GM23338 (cell line): ENCODE measurements around the gene CTNNA2. TPM values are rescaled to one million over a fixed set of nuclear protein-coding genes. Genes with fewer than 3 reads are reported as not detected.

Experiments used
- ATAC-seq: fragments of 200-7000 bp; cut with Tn5 transposase; 3 replicates; pipeline ENCODE4 v1.9.1; 2020
- DNase-seq: peaks from one replicate; pipeline ENCODE4 v3.0.0-alpha.2; 2015; ENCODE audit warnings: low spot score
- H2AFZ ChIP-seq: fragments of 200-600 bp; sonication (generic); 2 replicates; pipeline ENCODE4 v1.8.0; 2016; ENCODE audit warnings: antibody characterized with exemption, mild to moderate bottlenecking, moderate library complexity
- H3F3A ChIP-seq: fragments of 200-600 bp; sonication (generic); replicated peaks from 2 replicates; pipeline ENCODE4 v1.8.0; 2017; ENCODE audit warnings: antibody characterized with exemption, mixed run types, low read depth
- H3K27ac ChIP-seq: fragments of 200-600 bp; sonication (generic); 2 replicates; pipeline ENCODE4 v1.6.1; 2016; ENCODE audit warnings: low read depth
- H3K27me3 ChIP-seq: fragments of 200-600 bp; sonication (generic); 2 replicates; pipeline ENCODE4 v1.8.0; 2016; ENCODE audit warnings: mild to moderate bottlenecking, mixed run types, moderate library complexity; ENCODE audit not compliant: insufficient read depth
- H3K36me3 ChIP-seq: fragments of 200-600 bp; sonication (generic); 2 replicates; pipeline ENCODE4 v1.8.0; 2016; ENCODE audit warnings: mild to moderate bottlenecking; ENCODE audit not compliant: insufficient read depth
- H3K4me1 ChIP-seq: fragments of 200-600 bp; sonication (generic); 2 replicates; pipeline ENCODE4 v1.8.0; 2016; ENCODE audit warnings: mild to moderate bottlenecking, moderate library complexity; ENCODE audit not compliant: insufficient read depth
- H3K4me2 ChIP-seq: fragments of 200-600 bp; sonication (generic); 2 replicates; pipeline ENCODE4 v1.7.1; 2017; ENCODE audit warnings: mixed run types
- H3K4me3 ChIP-seq: fragments of 200-600 bp; sonication (generic); 2 replicates; pipeline ENCODE4 v1.6.1; 2016; ENCODE audit warnings: mixed run types
- H3K79me2 ChIP-seq: fragments of 200-600 bp; sonication (generic); replicated peaks from 2 replicates; pipeline ENCODE4 v1.8.0; 2017; ENCODE audit warnings: mild to moderate bottlenecking; ENCODE audit not compliant: insufficient read depth
- H3K9me2 ChIP-seq: fragments of 200-600 bp; sonication (generic); 2 replicates; pipeline ENCODE4 v1.8.0; 2017; ENCODE audit not compliant: insufficient read depth
- H4K20me1 ChIP-seq: fragments of 200-600 bp; sonication (generic); replicated peaks from 2 replicates; pipeline ENCODE4 v1.8.0; 2017; ENCODE audit warnings: mild to moderate bottlenecking; ENCODE audit not compliant: insufficient read depth
- H3K27ac Mint-ChIP-seq: 2 replicates; pipeline ENCODE4 v1.8.0; 2020; ENCODE audit warnings: inconsistent platforms, mild to moderate bottlenecking, moderate library complexity, mixed read lengths
- H3K27me3 Mint-ChIP-seq: 3 replicates; pipeline ENCODE4 v1.8.0; 2022; ENCODE audit warnings: low read depth, mild to moderate bottlenecking, moderate library complexity, mixed read lengths, inconsistent platforms; ENCODE audit not compliant: insufficient read depth, poor library complexity
- H3K36me3 Mint-ChIP-seq: 3 replicates; pipeline ENCODE4 v1.8.0; 2021; ENCODE audit warnings: low read depth, mild to moderate bottlenecking, inconsistent platforms, moderate library complexity, mixed read lengths
- H3K4me1 Mint-ChIP-seq: 3 replicates; pipeline ENCODE4 v1.8.0; 2020; ENCODE audit warnings: mild to moderate bottlenecking, inconsistent platforms, mixed read lengths
- H3K4me3 Mint-ChIP-seq: 3 replicates; pipeline ENCODE4 v1.8.0; 2021; ENCODE audit warnings: moderate library complexity, mild to moderate bottlenecking, inconsistent platforms, mixed read lengths
- H3K9me3 Mint-ChIP-seq: 3 replicates; pipeline ENCODE4 v1.8.0; 2020; ENCODE audit warnings: moderate library complexity, mild to moderate bottlenecking, inconsistent platforms, mixed read lengths
- CREB1 ChIP-seq: fragments of 250-450 bp; sonication (Bioruptor Pico); IDR thresholded peaks from 2 replicates; pipeline ENCODE4 v1.5.0; 2020; ENCODE audit warnings: low read depth, mild to moderate bottlenecking, moderate library complexity
- ETS1 ChIP-seq: IDR thresholded peaks from 2 replicates; pipeline ENCODE4 v1.6.1; 2016; ENCODE audit warnings: antibody characterized with exemption
- EZH2phosphoT487 ChIP-seq: fragments of 200-600 bp; sonication (generic); IDR thresholded peaks from one replicate; pipeline ENCODE4 v1.8.1; 2018; ENCODE audit warnings: antibody characterized with exemption; ENCODE audit not compliant: unreplicated experiment
- JUNB ChIP-seq: IDR thresholded peaks from one replicate; pipeline ENCODE4 v1.6.1; 2016; ENCODE audit warnings: antibody characterized with exemption; ENCODE audit not compliant: unreplicated experiment
- NANOG ChIP-seq: IDR thresholded peaks from 2 replicates; pipeline ENCODE4 v1.6.1; 2016; ENCODE audit warnings: antibody characterized with exemption, borderline replicate concordance
- POLR2AphosphoS5 ChIP-seq: IDR thresholded peaks from 2 replicates; pipeline ENCODE4 v1.6.1; 2016; ENCODE audit warnings: antibody characterized with exemption, low read depth
- REST ChIP-seq: IDR thresholded peaks from one replicate; pipeline ENCODE4 v1.6.1; 2018; ENCODE audit warnings: antibody characterized with exemption; ENCODE audit not compliant: unreplicated experiment
- ZNF114 ChIP-seq: fragments of 250-450 bp; sonication (Bioruptor Pico); IDR thresholded peaks from 2 replicates; pipeline ENCODE4 v1.5.0; 2020; ENCODE audit warnings: mild to moderate bottlenecking, moderate library complexity
- ZNF331 ChIP-seq: fragments of 250-450 bp; sonication (Bioruptor Pico); IDR thresholded peaks from 2 replicates; pipeline ENCODE4 v1.5.0; 2020; ENCODE audit warnings: low read depth, mild to moderate bottlenecking, moderate library complexity
- polyA plus RNA-seq: library from polyadenylated mRNA; unstranded; fragments of >200 nt; fragmentation: Nextera tagmentation; extraction: Ambion mirVana; gene quantifications from 2 replicates; pipeline ENCODE4 v1.2.1, GENCODE V29; 2016
- total RNA-seq: library from RNA; depleted of rRNA; stranded (reverse); fragments of >200 nt; shearing (Covaris generic); gene quantifications from 2 replicates; pipeline ENCODE4 v1.2.3, GENCODE V29; 2014
- TF ChIP-seq, protein P1 (sequence below), 2 experiments: fragments of 200-600 bp in 1 of 2; sonication (generic) in 1 of 2; conservative IDR thresholded peaks; 2 replicates each; pipeline versions ENCODE4 v1.5.1 to v1.6.1; 2016 to 2017; ENCODE audit warnings: antibody characterized with exemption in 2 of 2, low read depth in 2 of 2, mild to moderate bottlenecking in 2 of 2, moderate library complexity in 1 of 2
- TF ChIP-seq, protein P2 (sequence below): fragments of 250-450 bp; sonication (Bioruptor Pico); IDR thresholded peaks from 2 replicates; pipeline ENCODE4 v1.5.0; 2020; ENCODE audit warnings: mild to moderate bottlenecking, moderate library complexity

CTNNA2 gene
- total and polyA plus RNA-seq, 2 experiments from 2014 or later, result 6.4 to 15.6 TPM

DNA sequence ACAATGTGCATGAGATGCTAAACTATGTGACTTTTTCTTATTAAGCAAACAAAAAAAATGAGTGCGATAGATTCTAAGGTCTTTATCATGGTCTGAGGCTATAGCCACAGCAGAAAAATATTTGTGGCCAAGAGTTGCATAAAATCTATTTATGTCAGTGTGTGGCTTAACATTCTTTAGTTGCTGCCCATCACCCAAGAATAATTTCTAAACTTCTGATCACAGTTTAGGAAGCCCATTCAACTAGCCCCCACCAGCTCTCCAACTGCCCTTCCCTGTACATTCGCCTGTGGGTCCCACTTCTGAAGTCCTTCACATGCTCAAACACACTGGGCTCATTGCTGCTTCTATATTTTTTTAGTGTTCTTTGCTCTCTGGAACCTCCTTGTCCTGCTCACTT, 107.1 kb downstream of the CTNNA2 start:
- Mint-ChIP-seq H3K36me3 (no peaks in the 10 kb centered on the region), H3K4me3 (no peak overlapping the region), H3K27me3 (no peaks in the 10 kb centered on the region), H3K9me3 (no peaks in the 10 kb centered on the region), H3K4me1 (no peaks in the 10 kb centered on the region), H3K27ac (0 out of 2 replicates have a peak overlapping the region, but pooled peaks have one; percentile 30)
- H3K4me3 ChIP-seq, result no peak overlapping the region
- TF ChIP-seq REST, result no peak
- TF ChIP-seq, protein P1, sequence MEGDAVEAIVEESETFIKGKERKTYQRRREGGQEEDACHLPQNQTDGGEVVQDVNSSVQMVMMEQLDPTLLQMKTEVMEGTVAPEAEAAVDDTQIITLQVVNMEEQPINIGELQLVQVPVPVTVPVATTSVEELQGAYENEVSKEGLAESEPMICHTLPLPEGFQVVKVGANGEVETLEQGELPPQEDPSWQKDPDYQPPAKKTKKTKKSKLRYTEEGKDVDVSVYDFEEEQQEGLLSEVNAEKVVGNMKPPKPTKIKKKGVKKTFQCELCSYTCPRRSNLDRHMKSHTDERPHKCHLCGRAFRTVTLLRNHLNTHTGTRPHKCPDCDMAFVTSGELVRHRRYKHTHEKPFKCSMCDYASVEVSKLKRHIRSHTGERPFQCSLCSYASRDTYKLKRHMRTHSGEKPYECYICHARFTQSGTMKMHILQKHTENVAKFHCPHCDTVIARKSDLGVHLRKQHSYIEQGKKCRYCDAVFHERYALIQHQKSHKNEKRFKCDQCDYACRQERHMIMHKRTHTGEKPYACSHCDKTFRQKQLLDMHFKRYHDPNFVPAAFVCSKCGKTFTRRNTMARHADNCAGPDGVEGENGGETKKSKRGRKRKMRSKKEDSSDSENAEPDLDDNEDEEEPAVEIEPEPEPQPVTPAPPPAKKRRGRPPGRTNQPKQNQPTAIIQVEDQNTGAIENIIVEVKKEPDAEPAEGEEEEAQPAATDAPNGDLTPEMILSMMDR (conservative IDR thresholded peaks at IDR 0.05; ENCODE audit: low read depth in 2 of 2), result no peak
- TF ChIP-seq CREB1 (CRISPR knock-in tag), result no peak
- TF ChIP-seq, protein P2, sequence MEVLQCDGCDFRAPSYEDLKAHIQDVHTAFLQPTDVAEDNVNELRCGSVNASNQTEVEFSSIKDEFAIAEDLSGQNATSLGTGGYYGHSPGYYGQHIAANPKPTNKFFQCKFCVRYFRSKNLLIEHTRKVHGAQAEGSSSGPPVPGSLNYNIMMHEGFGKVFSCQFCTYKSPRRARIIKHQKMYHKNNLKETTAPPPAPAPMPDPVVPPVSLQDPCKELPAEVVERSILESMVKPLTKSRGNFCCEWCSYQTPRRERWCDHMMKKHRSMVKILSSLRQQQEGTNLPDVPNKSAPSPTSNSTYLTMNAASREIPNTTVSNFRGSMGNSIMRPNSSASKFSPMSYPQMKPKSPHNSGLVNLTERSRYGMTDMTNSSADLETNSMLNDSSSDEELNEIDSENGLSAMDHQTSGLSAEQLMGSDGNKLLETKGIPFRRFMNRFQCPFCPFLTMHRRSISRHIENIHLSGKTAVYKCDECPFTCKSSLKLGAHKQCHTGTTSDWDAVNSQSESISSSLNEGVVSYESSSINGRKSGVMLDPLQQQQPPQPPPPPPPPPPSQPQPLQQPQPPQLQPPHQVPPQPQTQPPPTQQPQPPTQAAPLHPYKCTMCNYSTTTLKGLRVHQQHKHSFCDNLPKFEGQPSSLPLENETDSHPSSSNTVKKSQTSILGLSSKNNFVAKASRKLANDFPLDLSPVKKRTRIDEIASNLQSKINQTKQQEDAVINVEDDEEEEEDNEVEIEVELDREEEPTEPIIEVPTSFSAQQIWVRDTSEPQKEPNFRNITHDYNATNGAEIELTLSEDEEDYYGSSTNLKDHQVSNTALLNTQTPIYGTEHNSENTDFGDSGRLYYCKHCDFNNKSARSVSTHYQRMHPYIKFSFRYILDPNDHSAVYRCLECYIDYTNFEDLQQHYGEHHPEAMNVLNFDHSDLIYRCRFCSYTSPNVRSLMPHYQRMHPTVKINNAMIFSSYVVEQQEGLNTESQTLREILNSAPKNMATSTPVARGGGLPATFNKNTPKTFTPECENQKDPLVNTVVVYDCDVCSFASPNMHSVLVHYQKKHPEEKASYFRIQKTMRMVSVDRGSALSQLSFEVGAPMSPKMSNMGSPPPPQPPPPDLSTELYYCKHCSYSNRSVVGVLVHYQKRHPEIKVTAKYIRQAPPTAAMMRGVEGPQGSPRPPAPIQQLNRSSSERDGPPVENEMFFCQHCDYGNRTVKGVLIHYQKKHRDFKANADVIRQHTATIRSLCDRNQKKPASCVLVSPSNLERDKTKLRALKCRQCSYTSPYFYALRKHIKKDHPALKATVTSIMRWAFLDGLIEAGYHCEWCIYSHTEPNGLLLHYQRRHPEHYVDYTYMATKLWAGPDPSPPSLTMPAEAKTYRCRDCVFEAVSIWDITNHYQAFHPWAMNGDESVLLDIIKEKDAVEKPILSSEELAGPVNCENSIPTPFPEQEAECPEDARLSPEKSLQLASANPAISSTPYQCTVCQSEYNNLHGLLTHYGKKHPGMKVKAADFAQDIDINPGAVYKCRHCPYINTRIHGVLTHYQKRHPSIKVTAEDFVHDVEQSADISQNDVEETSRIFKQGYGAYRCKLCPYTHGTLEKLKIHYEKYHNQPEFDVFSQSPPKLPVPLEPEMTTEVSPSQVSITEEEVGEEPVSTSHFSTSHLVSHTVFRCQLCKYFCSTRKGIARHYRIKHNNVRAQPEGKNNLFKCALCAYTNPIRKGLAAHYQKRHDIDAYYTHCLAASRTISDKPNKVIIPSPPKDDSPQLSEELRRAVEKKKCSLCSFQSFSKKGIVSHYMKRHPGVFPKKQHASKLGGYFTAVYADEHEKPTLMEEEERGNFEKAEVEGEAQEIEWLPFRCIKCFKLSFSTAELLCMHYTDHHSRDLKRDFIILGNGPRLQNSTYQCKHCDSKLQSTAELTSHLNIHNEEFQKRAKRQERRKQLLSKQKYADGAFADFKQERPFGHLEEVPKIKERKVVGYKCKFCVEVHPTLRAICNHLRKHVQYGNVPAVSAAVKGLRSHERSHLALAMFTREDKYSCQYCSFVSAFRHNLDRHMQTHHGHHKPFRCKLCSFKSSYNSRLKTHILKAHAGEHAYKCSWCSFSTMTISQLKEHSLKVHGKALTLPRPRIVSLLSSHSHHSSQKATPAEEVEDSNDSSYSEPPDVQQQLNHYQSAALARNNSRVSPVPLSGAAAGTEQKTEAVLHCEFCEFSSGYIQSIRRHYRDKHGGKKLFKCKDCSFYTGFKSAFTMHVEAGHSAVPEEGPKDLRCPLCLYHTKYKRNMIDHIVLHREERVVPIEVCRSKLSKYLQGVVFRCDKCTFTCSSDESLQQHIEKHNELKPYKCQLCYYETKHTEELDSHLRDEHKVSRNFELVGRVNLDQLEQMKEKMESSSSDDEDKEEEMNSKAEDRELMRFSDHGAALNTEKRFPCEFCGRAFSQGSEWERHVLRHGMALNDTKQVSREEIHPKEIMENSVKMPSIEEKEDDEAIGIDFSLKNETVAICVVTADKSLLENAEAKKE (CRISPR knock-in tag), result no peak
- TF ChIP-seq JUNB, result no peak
- no peak for TF ChIP-seq ETS1
- TF ChIP-seq EZH2phosphoT487, result no peak
- no peak for TF ChIP-seq ZNF114 (CRISPR knock-in tag)
- no peak for TF ChIP-seq ZNF331 (CRISPR knock-in tag)
- no peak for TF ChIP-seq POLR2AphosphoS5
- no peak for TF ChIP-seq NANOG
- ATAC-seq (no peak), DNase-seq (no peak)
- H3K4me1 ChIP-seq, result no peaks in the 10 kb centered on the region; the same call in 1 of the 2 replicates
- H3K9me2 ChIP-seq, result no peaks in the 10 kb centered on the region
- no peaks in the 10 kb centered on the region for H3K79me2 ChIP-seq
- H3F3A ChIP-seq, result no peaks in the 10 kb centered on the region
- no peak overlapping the region for H3K4me2 ChIP-seq
- no peak overlapping the region for H3K27ac ChIP-seq
- H3K27me3 ChIP-seq, result no peaks in the 10 kb centered on the region
- H3K36me3 ChIP-seq, result no peaks in the 10 kb centered on the region
- no peak overlapping the region for H2AFZ ChIP-seq
- H4K20me1 ChIP-seq, result no peaks in the 10 kb centered on the region
